SK-N-SH treated with all-trans-retinoic acid at 6 μM for 48 hours (cell line): ENCODE results near the gene EPS8.

Experiments
- ATAC-seq: fragments of 200-7000 bp; cut with Tn5 transposase; 3 replicates; pipeline ENCODE4 v1.9.1; 2020; ENCODE audit warnings: mild to moderate bottlenecking, moderate library complexity
- BACH2 ChIP-seq: fragments of 250-450 bp; sonication (Bioruptor Pico); IDR thresholded peaks from 2 replicates; pipeline ENCODE4 v1.9.0; 2021; ENCODE audit warnings: mild to moderate bottlenecking, borderline replicate concordance
- CSDC2 ChIP-seq: fragments of 250-450 bp; sonication (Bioruptor Pico); IDR thresholded peaks from 2 replicates; pipeline ENCODE4 v1.5.0; 2020; ENCODE audit warnings: mild to moderate bottlenecking, moderate library complexity
- CSRNP3 ChIP-seq: fragments of 250-450 bp; sonication (Bioruptor Pico); IDR thresholded peaks from 2 replicates; pipeline ENCODE4 v1.5.1; 2021; ENCODE audit warnings: mild to moderate bottlenecking, moderate library complexity
- GLIS3 ChIP-seq: fragments of 250-450 bp; sonication (Bioruptor Pico); IDR thresholded peaks from 2 replicates; pipeline ENCODE4 v1.5.0; 2020; ENCODE audit warnings: mild to moderate bottlenecking, moderate library complexity
- ISL1 ChIP-seq: fragments of 250-450 bp; sonication (Bioruptor Pico); IDR thresholded peaks from 2 replicates; pipeline ENCODE4 v2.1.2; 2022; ENCODE audit warnings: mild to moderate bottlenecking, moderate library complexity
- OSR1 ChIP-seq: fragments of 250-450 bp; sonication (Bioruptor Pico); IDR thresholded peaks from 2 replicates; pipeline ENCODE4 v1.8.0; 2022; ENCODE audit warnings: moderate library complexity, mild to moderate bottlenecking, inconsistent platforms
- PPARA ChIP-seq: fragments of 250-450 bp; sonication (Bioruptor Pico); IDR thresholded peaks from 2 replicates; pipeline ENCODE4 v1.5.0; 2020; ENCODE audit warnings: mild to moderate bottlenecking, borderline replicate concordance
- SNAI2 ChIP-seq: fragments of 250-450 bp; sonication (Bioruptor Pico); IDR thresholded peaks from 2 replicates; pipeline ENCODE4 v1.5.0; 2020; ENCODE audit warnings: mild to moderate bottlenecking, moderate library complexity
- TCF4 ChIP-seq: fragments of 250-450 bp; sonication (Bioruptor Pico); IDR thresholded peaks from 2 replicates; pipeline ENCODE4 v1.8.0; 2021; ENCODE audit warnings: mild to moderate bottlenecking, moderate library complexity, borderline replicate concordance
- TOX ChIP-seq: fragments of 250-450 bp; sonication (Bioruptor Pico); IDR thresholded peaks from 2 replicates; pipeline ENCODE4 v1.8.0; 2021; ENCODE audit warnings: mild to moderate bottlenecking, moderate library complexity, borderline replicate concordance
- ZNF565 ChIP-seq: fragments of 450-650 bp; formaldehyde crosslinking; conservative IDR thresholded peaks from 2 replicates; pipeline ENCODE4 v1.5.0; 2020; ENCODE audit warnings: low read depth, mild to moderate bottlenecking, moderate library complexity
- ZNF70 ChIP-seq: fragments of 450-650 bp; formaldehyde crosslinking; IDR thresholded peaks from 2 replicates; pipeline ENCODE4 v1.5.0; 2020; ENCODE audit warnings: mild to moderate bottlenecking, moderate library complexity
- TF ChIP-seq, protein P1 (sequence below): fragments of 250-450 bp; sonication (Bioruptor Pico); IDR thresholded peaks from 2 replicates; pipeline ENCODE4 v1.8.0; 2020; ENCODE audit warnings: mild to moderate bottlenecking, moderate library complexity, borderline replicate concordance
- TF ChIP-seq, protein P2 (sequence below): fragments of 250-450 bp; sonication (Bioruptor Pico); IDR thresholded peaks from 2 replicates; pipeline ENCODE4 v1.8.0; 2021; ENCODE audit warnings: low read depth, mild to moderate bottlenecking, moderate library complexity, borderline replicate concordance

The EPS8 gene

DNA sequence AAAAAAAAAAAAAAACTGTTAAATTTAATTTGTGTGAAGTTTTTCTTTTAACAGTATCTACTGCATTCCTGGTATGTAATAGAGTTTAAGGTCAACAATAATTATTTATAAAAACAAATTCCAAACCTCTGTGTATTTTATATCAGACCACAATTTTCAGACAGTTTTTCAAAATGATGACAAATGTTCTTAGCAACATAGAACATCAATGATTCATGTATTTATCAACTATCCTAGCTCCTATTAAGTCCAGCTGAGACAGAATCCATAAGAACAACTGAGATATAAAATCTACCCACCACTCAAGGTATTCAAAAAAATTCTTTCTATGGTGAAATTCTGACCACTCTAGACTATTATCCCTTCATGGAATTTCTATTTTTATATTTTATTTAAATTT lies 144.5 kb downstream of the EPS8 start:
- ATAC-seq = no peak
- no peak for TF ChIP-seq ZNF565 (CRISPR knock-in tag)
- TF ChIP-seq TOX = no peak
- TF ChIP-seq, protein P1, sequence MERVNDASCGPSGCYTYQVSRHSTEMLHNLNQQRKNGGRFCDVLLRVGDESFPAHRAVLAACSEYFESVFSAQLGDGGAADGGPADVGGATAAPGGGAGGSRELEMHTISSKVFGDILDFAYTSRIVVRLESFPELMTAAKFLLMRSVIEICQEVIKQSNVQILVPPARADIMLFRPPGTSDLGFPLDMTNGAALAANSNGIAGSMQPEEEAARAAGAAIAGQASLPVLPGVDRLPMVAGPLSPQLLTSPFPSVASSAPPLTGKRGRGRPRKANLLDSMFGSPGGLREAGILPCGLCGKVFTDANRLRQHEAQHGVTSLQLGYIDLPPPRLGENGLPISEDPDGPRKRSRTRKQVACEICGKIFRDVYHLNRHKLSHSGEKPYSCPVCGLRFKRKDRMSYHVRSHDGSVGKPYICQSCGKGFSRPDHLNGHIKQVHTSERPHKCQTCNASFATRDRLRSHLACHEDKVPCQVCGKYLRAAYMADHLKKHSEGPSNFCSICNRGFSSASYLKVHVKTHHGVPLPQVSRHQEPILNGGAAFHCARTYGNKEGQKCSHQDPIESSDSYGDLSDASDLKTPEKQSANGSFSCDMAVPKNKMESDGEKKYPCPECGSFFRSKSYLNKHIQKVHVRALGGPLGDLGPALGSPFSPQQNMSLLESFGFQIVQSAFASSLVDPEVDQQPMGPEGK (CRISPR knock-in tag) = no peak
- 0 out of 2 replicates have a peak, but pooled peaks have one; percentile 23 for TF ChIP-seq ISL1
- TF ChIP-seq, all 23 proteins: peak for 1

DNA sequence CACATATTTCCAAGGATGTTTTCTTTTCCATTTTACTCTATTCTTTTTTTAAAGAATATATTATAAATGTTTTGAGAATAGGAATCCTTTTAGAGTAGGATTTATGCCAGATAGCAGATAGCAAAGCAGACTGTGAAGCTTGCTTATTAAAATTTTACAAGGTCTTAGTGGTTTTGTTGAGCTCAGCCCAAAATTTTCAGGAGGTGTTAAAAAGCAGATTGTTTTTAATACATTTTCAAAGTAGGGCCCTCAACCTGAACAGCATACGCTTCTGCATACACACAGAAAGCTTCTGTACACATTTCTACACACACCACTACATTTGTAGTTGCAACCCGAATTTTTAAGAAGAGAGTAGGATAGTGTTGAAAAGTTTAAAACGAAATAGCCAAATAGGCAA lies 151.0 kb downstream of the EPS8 start:
- TF ChIP-seq PPARA (no peak), OSR1 (CRISPR knock-in tag) (no peak), ZNF70 (CRISPR knock-in tag) (no peak), BACH2 (CRISPR knock-in tag) (no peak), SNAI2 (CRISPR knock-in tag) (no peak), ZNF565 (CRISPR knock-in tag) (no peak)
- TF ChIP-seq, protein P1 (CRISPR knock-in tag) = no peak
- TF ChIP-seq, protein P2, sequence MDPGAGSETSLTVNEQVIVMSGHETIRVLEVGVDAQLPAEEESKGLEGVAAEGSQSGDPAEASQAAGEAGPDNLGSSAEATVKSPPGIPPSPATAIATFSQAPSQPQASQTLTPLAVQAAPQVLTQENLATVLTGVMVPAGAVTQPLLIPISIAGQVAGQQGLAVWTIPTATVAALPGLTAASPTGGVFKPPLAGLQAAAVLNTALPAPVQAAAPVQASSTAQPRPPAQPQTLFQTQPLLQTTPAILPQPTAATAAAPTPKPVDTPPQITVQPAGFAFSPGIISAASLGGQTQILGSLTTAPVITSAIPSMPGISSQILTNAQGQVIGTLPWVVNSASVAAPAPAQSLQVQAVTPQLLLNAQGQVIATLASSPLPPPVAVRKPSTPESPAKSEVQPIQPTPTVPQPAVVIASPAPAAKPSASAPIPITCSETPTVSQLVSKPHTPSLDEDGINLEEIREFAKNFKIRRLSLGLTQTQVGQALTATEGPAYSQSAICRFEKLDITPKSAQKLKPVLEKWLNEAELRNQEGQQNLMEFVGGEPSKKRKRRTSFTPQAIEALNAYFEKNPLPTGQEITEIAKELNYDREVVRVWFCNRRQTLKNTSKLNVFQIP = no peak
- no peak for ATAC-seq

- TF ChIP-seq TOX (no peak), ZNF565 (CRISPR knock-in tag) (no peak), BACH2 (CRISPR knock-in tag) (no peak), ISL1 (no peak), TCF4 (CRISPR knock-in tag) (no peak), ZNF70 (CRISPR knock-in tag) (no peak), CSDC2 (CRISPR knock-in tag) (no peak), OSR1 (CRISPR knock-in tag) (no peak), GLIS3 (CRISPR knock-in tag) (no peak), PPARA (no peak), CSRNP3 (CRISPR knock-in tag) (no peak)
- TF ChIP-seq, protein P2 = no peak
- TF ChIP-seq, protein P1 (CRISPR knock-in tag) = no peak
These were observed 152.9 kb downstream of the EPS8 start for GRCh38 chr12:15636060-15636890.

More at GRCh38 chr12:15636060-15636890, 152.9 kb downstream of the EPS8 start:
- ATAC-seq = 0 out of 3 replicates have a peak, but pooled peaks have one; percentile 13
